ENCODE measurements around the gene TNNI2. TPM values are rescaled to one million over a fixed set of nuclear protein-coding genes. Genes with fewer than 3 reads are reported as not detected.
A peak's percentile ranks its signal among the peaks of the same experiment; 100 is the strongest.

The TNNI2 gene
- total and polyA plus RNA-seq, 5 donors = not detected

- Histone ChIP-seq H3K4me1 (ENCODE audit: control insufficient read depth, insufficient read depth, low read length) (no peaks in the 10 kb centered on the region), H3K27me3 (ENCODE audit: control insufficient read depth, insufficient read depth) (no peaks in the 10 kb centered on the region), H3K4me3 (ENCODE audit: low read length) (no peak overlapping the region), H3K27ac (ENCODE audit: low read length) (no peak overlapping the region), H3K9me3 (ENCODE audit: control insufficient read depth, low read length) (no peaks in the 10 kb centered on the region)
- WGBS = 76% methylated on average over 11 of the region's 11 CpGs
- intact Hi-C loops (cut with DNase I) = loop anchor here in 2 of 4 donors (5.0 to 10.0 kb wide), 4 partner anchors 44 to 309 kb away; partner anchors contain the start of genes MRPL23 (in 1 of the 2) and PRR33 (in 1 of the 2)
- ATAC-seq (no peak), DNase-seq (peak; percentile 10 to 56 (median 36))
Measured at GRCh38 chr11:1843098-1843473, 4.3 kb downstream of the TNNI2 start.

- DNase-seq (peak in 1 of 3 donors; percentile 22), ATAC-seq (no peak)
- WGBS = 85% methylated on average over 8 of the region's 8 CpGs
- Histone ChIP-seq H3K27me3 (ENCODE audit: control insufficient read depth, insufficient read depth) (no peaks in the 10 kb centered on the region), H3K4me1 (ENCODE audit: control insufficient read depth, insufficient read depth, low read length) (no peaks in the 10 kb centered on the region), H3K4me3 (ENCODE audit: low read length) (no peak overlapping the region), H3K9me3 (ENCODE audit: control insufficient read depth, low read length) (no peaks in the 10 kb centered on the region), H3K27ac (ENCODE audit: low read length) (no peak overlapping the region)
- intact Hi-C loops (cut with DNase I) = loop anchor here in 2 of 4 donors (5.0 to 10.0 kb wide), 4 partner anchors 44 to 309 kb away; partner anchors contain the start of genes MRPL23 (in 1 of the 2) and PRR33 (in 1 of the 2)
Measured at GRCh38 chr11:1843796-1844195, 5.0 kb downstream of the TNNI2 start.

- no peaks in the 10 kb centered on the region for H3K4me1 ChIP-seq (ENCODE audit: control insufficient read depth, insufficient read depth, low read length)
- H3K9me3 ChIP-seq (ENCODE audit: control insufficient read depth, low read length) = no peaks in the 10 kb centered on the region
- DNase-seq (peak; percentile 65 to 85 (median 81)), ATAC-seq (peak; percentile 35 to 75)
- intact Hi-C loops (cut with DNase I) = loop anchor here in 2 of 4 donors (5.0 to 10.0 kb wide), 4 partner anchors 43 to 308 kb away; partner anchors contain the start of genes MRPL23 (in 1 of the 2) and PRR33 (in 1 of the 2)
- WGBS = 48% methylated on average over 23 of the region's 23 CpGs
- H3K4me3 ChIP-seq (ENCODE audit: low read length) = no peak overlapping the region
- no peak overlapping the region for H3K27ac ChIP-seq (ENCODE audit: low read length)
- no peaks in the 10 kb centered on the region for H3K27me3 ChIP-seq (ENCODE audit: control insufficient read depth, insufficient read depth)
Measured at GRCh38 chr11:1844221-1845094, 5.7 kb downstream of the TNNI2 start.

GRCh38 chr11:1845095-1845429, 6.3 kb downstream of the TNNI2 start:
- DNase-seq (no peak), ATAC-seq (no peak)
- intact Hi-C loops (cut with DNase I) = loop anchor here in 1 of 4 donors (10.0 kb wide), 2 partner anchors 50 to 100 kb away; partner anchors contain the start of genes MRPL23 and PRR33
- Histone ChIP-seq H3K9me3 (ENCODE audit: control insufficient read depth, low read length) (no peaks in the 10 kb centered on the region), H3K27me3 (ENCODE audit: control insufficient read depth, insufficient read depth) (no peaks in the 10 kb centered on the region), H3K4me3 (ENCODE audit: low read length) (no peak overlapping the region), H3K4me1 (ENCODE audit: control insufficient read depth, insufficient read depth, low read length) (no peaks in the 10 kb centered on the region), H3K27ac (ENCODE audit: low read length) (no peak overlapping the region)
- 94% methylated on average over 1 of the region's 1 CpG for WGBS

GRCh38 chr11:1845561-1846452, 7.0 kb downstream of the TNNI2 start:
- Histone ChIP-seq H3K4me3 (ENCODE audit: low read length) (no peak overlapping the region), H3K4me1 (ENCODE audit: control insufficient read depth, insufficient read depth, low read length) (no peaks in the 10 kb centered on the region), H3K27me3 (ENCODE audit: control insufficient read depth, insufficient read depth) (no peaks in the 10 kb centered on the region), H3K27ac (ENCODE audit: low read length) (no peak overlapping the region), H3K9me3 (ENCODE audit: control insufficient read depth, low read length) (no peaks in the 10 kb centered on the region)
- ATAC-seq (no peak), DNase-seq (peak in 2 of 3 donors; percentile 44 to 54)
- 84% methylated on average over 21 of the region's 21 CpGs for WGBS
- intact Hi-C loops (cut with DNase I) = loop anchor here in 1 of 4 donors (10.0 kb wide), 2 partner anchors 49 to 99 kb away; partner anchors contain the start of genes MRPL23 and PRR33

GRCh38 chr11:1846453-1846932, 7.7 kb downstream of the TNNI2 start:
- DNase-seq (peak in 2 of 3 donors; percentile 38 to 44), ATAC-seq (no peak)
- 85% methylated on average over 9 of the region's 9 CpGs for WGBS
- Histone ChIP-seq H3K27me3 (ENCODE audit: control insufficient read depth, insufficient read depth) (no peaks in the 10 kb centered on the region), H3K4me1 (ENCODE audit: control insufficient read depth, insufficient read depth, low read length) (no peaks in the 10 kb centered on the region), H3K9me3 (ENCODE audit: control insufficient read depth, low read length) (no peaks in the 10 kb centered on the region), H3K4me3 (ENCODE audit: low read length) (no peak overlapping the region), H3K27ac (ENCODE audit: low read length) (no peak overlapping the region)
- intact Hi-C loops (cut with DNase I) = loop anchor here in 1 of 4 donors (10.0 kb wide), 2 partner anchors 48 to 98 kb away; partner anchors contain the start of genes MRPL23 and PRR33

- intact Hi-C loops (cut with DNase I) = loop anchor here in 1 of 4 donors (10.0 kb wide), 2 partner anchors 48 to 98 kb away; partner anchors contain the start of genes MRPL23 and PRR33
- Histone ChIP-seq H3K9me3 (ENCODE audit: control insufficient read depth, low read length) (no peaks in the 10 kb centered on the region), H3K4me1 (ENCODE audit: control insufficient read depth, insufficient read depth, low read length) (no peaks in the 10 kb centered on the region), H3K4me3 (ENCODE audit: low read length) (no peak overlapping the region), H3K27me3 (ENCODE audit: control insufficient read depth, insufficient read depth) (no peaks in the 10 kb centered on the region), H3K27ac (ENCODE audit: low read length) (no peak overlapping the region)
- ATAC-seq (no peak), DNase-seq (peak in 1 of 3 donors; percentile 46)
- WGBS = 91% methylated on average over 34 of the region's 34 CpGs
Measured at GRCh38 chr11:1847006-1847735, 8.4 kb downstream of the TNNI2 start.

- 79% methylated on average over 18 of the region's 18 CpGs for WGBS
- ATAC-seq (no peak), DNase-seq (peak in 1 of 3 donors; percentile 38)
- Histone ChIP-seq H3K9me3 (ENCODE audit: control insufficient read depth, low read length) (no peaks in the 10 kb centered on the region), H3K4me1 (ENCODE audit: control insufficient read depth, insufficient read depth, low read length) (no peaks in the 10 kb centered on the region), H3K27ac (ENCODE audit: low read length) (no peak overlapping the region), H3K4me3 (ENCODE audit: low read length) (no peak overlapping the region), H3K27me3 (ENCODE audit: control insufficient read depth, insufficient read depth) (no peaks in the 10 kb centered on the region)
- intact Hi-C loops (cut with DNase I) = loop anchor here in 1 of 4 donors (10.0 kb wide), 2 partner anchors 47 to 97 kb away; partner anchors contain the start of genes MRPL23 and PRR33
Measured at GRCh38 chr11:1847926-1848639, 9.3 kb downstream of the TNNI2 start.

- Histone ChIP-seq H3K9me3 (ENCODE audit: control insufficient read depth, low read length) (no peaks in the 10 kb centered on the region), H3K27ac (ENCODE audit: low read length) (no peak overlapping the region), H3K4me1 (ENCODE audit: control insufficient read depth, insufficient read depth, low read length) (no peaks in the 10 kb centered on the region), H3K4me3 (ENCODE audit: low read length) (no peak overlapping the region), H3K27me3 (ENCODE audit: control insufficient read depth, insufficient read depth) (no peaks in the 10 kb centered on the region)
- intact Hi-C loops (cut with DNase I) = loop anchor here in 1 of 4 donors (10.0 kb wide), 2 partner anchors 46 to 96 kb away; partner anchors contain the start of genes MRPL23 and PRR33
- DNase-seq (peak in 1 of 3 donors; percentile 41), ATAC-seq (no peak)
- 97% methylated on average over 19 of the region's 19 CpGs for WGBS
Measured at GRCh38 chr11:1848640-1849430, 10.1 kb downstream of the TNNI2 start.
